Muscle layer of colon (tissue), 2 donors: ENCODE data around the gene TMEM86B.

Experiments used
- H3K27ac ChIP-seq: one replicate; pipeline ENCODE4 v1.7.0; 2013; ENCODE audit warnings: low read depth, mild to moderate bottlenecking, low read length, moderate library complexity
- H3K27me3 ChIP-seq, 2 donors: one replicate each; pipeline ENCODE4 v1.7.0; 2013; ENCODE audit warnings: low read length in 2 of 2, mild to moderate bottlenecking in 2 of 2; ENCODE audit not compliant: insufficient read depth in 2 of 2, control insufficient read depth in 1 of 2
- H3K36me3 ChIP-seq: one replicate; pipeline ENCODE4 v1.7.0; 2013; ENCODE audit warnings: mild to moderate bottlenecking, low read length; ENCODE audit not compliant: insufficient read depth
- H3K4me1 ChIP-seq: one replicate; pipeline ENCODE4 v1.7.0; 2013; ENCODE audit warnings: mild to moderate bottlenecking, low read length; ENCODE audit not compliant: insufficient read depth
- H3K4me3 ChIP-seq, 2 donors: one replicate each; pipeline ENCODE4 v1.7.0; 2013; ENCODE audit warnings: low read length in 2 of 2, low read depth in 1 of 2, mild to moderate bottlenecking in 1 of 2, moderate library complexity in 1 of 2
- H3K9ac ChIP-seq: one replicate; pipeline ENCODE4 v1.7.0; 2013; ENCODE audit warnings: low read length
- H3K9me3 ChIP-seq: one replicate; pipeline ENCODE4 v1.7.0; 2013; ENCODE audit warnings: mild to moderate bottlenecking, low read length
- donor health status: abdominal sarcoma.
- donor health status: Adenocarcinoma of cecum.

Gene TMEM86B

GRCh38 chr19:55228403-55229031, at the start of gene TMEM86B:
Gene TMEM86B (minus strand): TSS chr19:55228763. CDS start chr19:55228741, 22 bp downstream.
- Histone ChIP-seq H3K9me3 (no peaks in the 10 kb centered on the region), H3K27ac (peak within 1 kb of the TSS; percentile 61), H3K27me3 (no peaks in the 10 kb centered on the region), H3K4me1 (peaks cover 12% of the 10 kb centered on the region), H3K4me3 (no peak within 1 kb of the TSS), H3K9ac (no peak within 1 kb of the TSS), H3K36me3 (peaks cover 50% of the 10 kb centered on the region)

GRCh38 chr19:55277494-55277893, 48.9 kb upstream of the TMEM86B start:
- peaks cover 22% of the 10 kb centered on the region for H3K36me3 ChIP-seq
- peaks cover 14% of the 10 kb centered on the region for H3K4me1 ChIP-seq
- no peak overlapping the region for H3K4me3 ChIP-seq
- no peak overlapping the region for H3K27ac ChIP-seq
- H3K9me3 ChIP-seq: no peaks in the 10 kb centered on the region
- H3K9ac ChIP-seq: no peak overlapping the region
- H3K27me3 ChIP-seq: no peaks in the 10 kb centered on the region

DNA sequence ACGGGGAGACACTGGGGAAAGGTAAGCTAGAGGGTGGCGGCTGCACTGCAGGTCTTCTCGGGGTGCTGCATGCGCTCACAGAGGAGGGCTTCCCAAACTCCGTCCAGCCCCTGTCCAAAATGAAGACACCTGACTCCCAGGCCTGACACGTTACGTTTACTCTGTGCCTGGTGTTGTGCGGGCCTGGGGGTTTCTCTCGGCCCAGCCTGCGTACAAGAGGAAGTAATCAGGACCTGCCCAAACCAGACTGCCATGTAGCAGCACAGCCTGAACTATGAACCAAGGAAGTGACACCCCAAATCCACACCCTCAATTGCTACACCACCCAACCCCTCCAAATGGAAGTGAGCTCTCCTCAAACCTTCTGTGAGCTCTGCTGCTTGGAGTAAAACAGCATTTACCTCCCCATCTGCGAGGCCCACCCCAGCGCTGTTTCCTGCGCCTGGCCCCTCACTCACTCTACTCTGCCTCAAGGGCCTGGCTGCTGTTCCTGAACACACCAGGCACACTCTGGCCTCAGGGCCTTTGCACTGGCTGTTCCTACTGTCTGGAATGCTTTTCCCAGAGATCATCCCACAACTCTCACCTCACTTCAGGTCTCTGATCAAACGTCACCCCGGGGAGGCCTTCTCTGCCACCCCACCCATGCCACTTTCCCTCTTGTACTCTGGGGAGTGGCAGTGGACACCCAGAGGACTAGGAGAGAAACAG, 48.3 kb upstream of the TMEM86B start:
- H3K9me3 ChIP-seq: no peaks in the 10 kb centered on the region
- no peak overlapping the region for H3K9ac ChIP-seq
- no peak overlapping the region for H3K4me3 ChIP-seq
- peaks cover 27% of the 10 kb centered on the region for H3K36me3 ChIP-seq
- no peaks in the 10 kb centered on the region for H3K27me3 ChIP-seq
- H3K27ac ChIP-seq: no peak overlapping the region
- peaks cover 14% of the 10 kb centered on the region for H3K4me1 ChIP-seq

GRCh38 chr19:55275851-55276719, 47.5 kb upstream of the TMEM86B start:
- H3K4me3 ChIP-seq: no peak overlapping the region
- H3K36me3 ChIP-seq: peaks cover 31% of the 10 kb centered on the region
- no peaks in the 10 kb centered on the region for H3K9me3 ChIP-seq
- no peaks in the 10 kb centered on the region for H3K27me3 ChIP-seq
- no peak overlapping the region for H3K9ac ChIP-seq
- no peak overlapping the region for H3K27ac ChIP-seq
- H3K4me1 ChIP-seq: peaks cover 14% of the 10 kb centered on the region

DNA sequence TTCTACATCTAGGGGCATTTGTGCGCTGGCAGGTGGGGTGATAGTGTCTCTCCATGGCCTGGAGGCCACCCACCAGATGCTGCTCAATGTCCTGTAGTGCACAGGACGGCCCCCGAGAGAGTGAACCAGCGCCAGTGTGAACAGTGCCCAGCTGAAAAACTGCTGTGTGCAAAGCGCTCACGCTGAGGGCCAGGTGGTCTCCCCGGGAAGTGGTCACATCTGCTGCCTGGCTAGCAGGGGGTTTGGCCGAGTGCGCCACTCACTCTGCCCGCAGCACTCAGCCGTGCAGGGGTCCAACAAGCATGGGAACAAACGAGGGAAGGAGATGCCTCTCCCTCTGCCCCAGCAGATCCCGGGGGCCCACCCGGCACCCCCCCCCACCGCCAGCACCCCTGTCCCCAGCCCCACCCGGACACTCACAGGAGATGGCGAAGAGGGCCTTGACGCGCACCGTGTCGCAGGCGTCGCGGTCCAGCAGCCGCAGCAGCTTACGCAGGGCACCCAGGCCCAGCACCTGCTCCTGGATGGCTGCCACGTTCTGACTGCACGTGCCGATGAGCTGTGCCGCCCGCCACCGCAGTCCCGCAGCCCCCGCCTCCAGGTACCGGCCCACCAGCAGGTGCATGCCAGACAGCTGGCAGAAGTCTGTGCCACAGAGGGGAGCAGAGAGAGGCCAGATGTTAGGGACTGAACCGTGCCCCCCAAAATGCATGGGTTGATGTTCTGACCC, 45.6 kb upstream of the TMEM86B start:
- Histone ChIP-seq H3K36me3 (peaks cover 39% of the 10 kb centered on the region), H3K27ac (no peak overlapping the region), H3K9me3 (no peaks in the 10 kb centered on the region), H3K4me3 (no peak overlapping the region), H3K27me3 (no peaks in the 10 kb centered on the region), H3K4me1 (peaks cover 3% of the 10 kb centered on the region), H3K9ac (no peak overlapping the region)

- Histone ChIP-seq H3K4me1 (no peaks in the 10 kb centered on the region), H3K4me3 (no peak overlapping the region), H3K9ac (no peak overlapping the region), H3K27me3 (no peaks in the 10 kb centered on the region), H3K9me3 (no peaks in the 10 kb centered on the region), H3K36me3 (peaks cover 35% of the 10 kb centered on the region), H3K27ac (no peak overlapping the region)
Observed at GRCh38 chr19:55272142-55272541, 43.6 kb upstream of the TMEM86B start.

- H3K9ac ChIP-seq: no peak overlapping the region
- H3K4me3 ChIP-seq: no peak overlapping the region
- H3K27ac ChIP-seq: no peak overlapping the region
- peaks cover 28% of the 10 kb centered on the region for H3K36me3 ChIP-seq
- no peaks in the 10 kb centered on the region for H3K9me3 ChIP-seq
- no peaks in the 10 kb centered on the region for H3K4me1 ChIP-seq
- H3K27me3 ChIP-seq: no peaks in the 10 kb centered on the region
Observed at GRCh38 chr19:55270172-55270942, 41.8 kb upstream of the TMEM86B start.

DNA sequence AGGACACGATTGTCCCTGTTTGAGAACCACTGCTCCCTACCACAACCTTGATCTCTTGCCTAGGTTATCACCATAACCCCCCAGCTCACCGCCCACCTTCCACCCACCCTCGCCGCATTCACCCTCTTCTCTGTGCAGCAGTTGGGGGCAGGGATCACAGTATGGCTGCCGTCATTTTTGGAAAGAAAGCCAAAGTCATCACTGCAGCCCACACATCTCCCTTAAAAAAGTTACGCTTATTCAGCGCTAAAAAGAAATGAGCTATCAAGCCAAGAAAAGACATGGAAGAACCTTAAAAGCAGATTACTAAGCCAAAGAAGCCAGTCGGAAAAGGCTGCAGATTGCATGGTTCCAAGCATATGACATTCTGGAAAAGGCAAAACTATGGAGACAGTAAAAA, 40.7 kb upstream of the TMEM86B start:
- H3K36me3 ChIP-seq: peaks cover 28% of the 10 kb centered on the region
- H3K27ac ChIP-seq: no peak overlapping the region
- no peak overlapping the region for H3K9ac ChIP-seq
- H3K4me1 ChIP-seq: no peaks in the 10 kb centered on the region
- no peak overlapping the region for H3K4me3 ChIP-seq
- no peaks in the 10 kb centered on the region for H3K27me3 ChIP-seq
- no peaks in the 10 kb centered on the region for H3K9me3 ChIP-seq

DNA sequence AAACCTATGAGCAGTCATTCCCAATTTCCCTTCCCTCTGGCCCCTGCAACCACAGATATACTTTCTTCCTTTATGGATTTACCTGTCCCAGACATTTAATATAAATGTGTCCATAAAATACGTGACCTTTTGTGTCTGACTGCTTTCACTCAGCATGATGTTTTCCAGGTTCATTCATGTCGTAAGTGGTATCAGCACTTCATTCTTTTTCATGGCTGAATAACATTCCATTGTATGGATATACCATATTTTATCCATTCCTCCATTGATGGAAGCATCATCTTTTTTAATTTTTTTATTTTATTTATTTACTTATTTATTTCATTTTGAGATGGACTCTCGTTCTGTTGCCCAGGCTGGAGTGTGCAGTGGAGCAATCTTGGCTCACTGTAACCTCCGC, 38.3 kb upstream of the TMEM86B start:
- Histone ChIP-seq H3K9ac (no peak overlapping the region), H3K27me3 (no peaks in the 10 kb centered on the region), H3K36me3 (peaks cover 11% of the 10 kb centered on the region), H3K9me3 (no peaks in the 10 kb centered on the region), H3K27ac (no peak overlapping the region), H3K4me3 (no peak overlapping the region), H3K4me1 (no peaks in the 10 kb centered on the region)

- Histone ChIP-seq H3K36me3 (peaks cover 8% of the 10 kb centered on the region), H3K4me3 (no peak overlapping the region), H3K27ac (no peak overlapping the region), H3K27me3 (no peaks in the 10 kb centered on the region), H3K9me3 (no peaks in the 10 kb centered on the region), H3K9ac (no peak overlapping the region), H3K4me1 (no peaks in the 10 kb centered on the region)
Observed at GRCh38 chr19:55266404-55266803, 37.8 kb upstream of the TMEM86B start.
